Measurements from ENCODE around the gene ZNF407.

The ZNF407 gene

DNA sequence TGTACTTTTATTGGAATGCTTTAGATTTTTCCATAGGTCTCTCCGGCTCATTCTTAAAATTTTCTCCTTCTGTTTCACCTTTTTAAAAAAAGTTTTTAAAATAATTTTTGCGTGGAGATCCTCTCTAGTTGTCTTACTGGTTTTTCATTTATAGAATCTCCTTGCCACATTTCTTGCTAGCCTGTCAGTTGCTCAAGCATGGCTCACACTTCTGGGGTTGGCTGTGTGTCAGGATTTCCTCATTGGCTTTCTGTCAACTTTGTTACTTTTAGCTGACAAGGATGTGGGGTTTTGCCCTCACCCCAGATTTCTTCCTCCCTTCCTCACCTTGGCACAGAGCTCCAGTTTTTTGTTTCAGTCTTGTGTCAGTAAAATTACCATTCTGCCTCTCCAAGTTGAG, 124.6 kb downstream of the ZNF407 start:
- no peak overlapping the region for H3K4me3 ChIP-seq (ENCODE audit: low read depth, low read length)
- H3K27me3 ChIP-seq (ENCODE audit: control insufficient read depth, insufficient read depth, low read length), result no peaks in the 10 kb centered on the region
- H3K79me2 ChIP-seq, result no peaks in the 10 kb centered on the region
- no peak overlapping the region for H3K27ac ChIP-seq
- H3K4me1 ChIP-seq, result peaks cover 2% of the 10 kb centered on the region
- H2AFZ ChIP-seq, result no peak overlapping the region
- TF ChIP-seq, protein P1, sequence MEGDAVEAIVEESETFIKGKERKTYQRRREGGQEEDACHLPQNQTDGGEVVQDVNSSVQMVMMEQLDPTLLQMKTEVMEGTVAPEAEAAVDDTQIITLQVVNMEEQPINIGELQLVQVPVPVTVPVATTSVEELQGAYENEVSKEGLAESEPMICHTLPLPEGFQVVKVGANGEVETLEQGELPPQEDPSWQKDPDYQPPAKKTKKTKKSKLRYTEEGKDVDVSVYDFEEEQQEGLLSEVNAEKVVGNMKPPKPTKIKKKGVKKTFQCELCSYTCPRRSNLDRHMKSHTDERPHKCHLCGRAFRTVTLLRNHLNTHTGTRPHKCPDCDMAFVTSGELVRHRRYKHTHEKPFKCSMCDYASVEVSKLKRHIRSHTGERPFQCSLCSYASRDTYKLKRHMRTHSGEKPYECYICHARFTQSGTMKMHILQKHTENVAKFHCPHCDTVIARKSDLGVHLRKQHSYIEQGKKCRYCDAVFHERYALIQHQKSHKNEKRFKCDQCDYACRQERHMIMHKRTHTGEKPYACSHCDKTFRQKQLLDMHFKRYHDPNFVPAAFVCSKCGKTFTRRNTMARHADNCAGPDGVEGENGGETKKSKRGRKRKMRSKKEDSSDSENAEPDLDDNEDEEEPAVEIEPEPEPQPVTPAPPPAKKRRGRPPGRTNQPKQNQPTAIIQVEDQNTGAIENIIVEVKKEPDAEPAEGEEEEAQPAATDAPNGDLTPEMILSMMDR (IDR thresholded peaks at IDR 0.05), result no peak
- no peak overlapping the region for H3K9ac ChIP-seq
- H3K36me3 ChIP-seq (ENCODE audit: control insufficient read depth, insufficient read depth, low read length), result no peaks in the 10 kb centered on the region
- no peak overlapping the region for H3K4me2 ChIP-seq (ENCODE audit: low read length)
- no peaks in the 10 kb centered on the region for H3K9me3 ChIP-seq (ENCODE audit: control insufficient read depth, low read length)

DNA sequence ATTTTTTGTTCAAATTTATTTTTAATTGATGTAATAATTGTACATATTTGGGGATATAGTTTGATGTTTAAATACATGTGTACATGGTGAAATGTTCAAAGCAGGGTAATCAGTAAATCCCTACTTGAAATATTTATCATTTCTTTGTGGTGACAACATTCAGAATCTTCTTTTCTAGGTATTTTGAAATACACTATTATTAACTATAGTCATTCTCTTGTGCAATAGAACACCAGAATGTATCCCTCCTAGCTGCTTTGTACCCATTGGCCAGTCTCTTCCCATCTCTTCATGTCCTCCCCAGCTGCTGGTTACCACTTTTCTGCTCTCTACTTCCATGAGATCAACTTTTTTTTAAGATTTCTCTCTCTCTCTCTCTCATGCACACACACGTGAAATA, 126.5 kb downstream of the ZNF407 start:
- Histone ChIP-seq H3K4me3 (ENCODE audit: low read depth, low read length) (no peak overlapping the region), H3K79me2 (no peaks in the 10 kb centered on the region), H2AFZ (no peak overlapping the region), H3K27me3 (ENCODE audit: control insufficient read depth, insufficient read depth, low read length) (no peaks in the 10 kb centered on the region), H3K4me2 (ENCODE audit: low read length) (no peak overlapping the region), H3K27ac (no peak overlapping the region), H3K36me3 (ENCODE audit: control insufficient read depth, insufficient read depth, low read length) (no peaks in the 10 kb centered on the region), H3K4me1 (peaks cover 2% of the 10 kb centered on the region), H3K9ac (no peak overlapping the region), H3K9me3 (ENCODE audit: control insufficient read depth, low read length) (no peaks in the 10 kb centered on the region)
- TF ChIP-seq, protein P1 (IDR thresholded peaks at IDR 0.05), result no peak

DNA sequence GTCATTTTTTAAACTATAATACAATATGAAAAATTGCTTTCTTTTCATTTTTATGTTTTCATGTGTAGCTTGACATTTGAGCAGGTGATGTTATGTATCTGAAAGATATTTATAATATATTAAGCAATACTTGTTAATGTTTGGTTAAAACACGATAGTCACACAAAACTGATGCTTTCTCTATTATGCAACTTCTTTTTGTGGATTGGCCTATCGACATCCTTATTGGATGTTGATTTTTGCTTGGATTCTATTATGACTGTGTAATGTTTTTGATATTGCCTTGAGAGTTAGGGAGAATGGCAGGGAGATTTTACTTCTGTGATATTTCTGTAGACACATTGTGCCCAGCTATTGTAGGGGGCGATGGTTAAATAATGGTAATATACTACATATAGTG, 128.0 kb downstream of the ZNF407 start:
- Histone ChIP-seq H3K79me2 (no peaks in the 10 kb centered on the region), H3K27ac (no peak overlapping the region), H3K4me2 (ENCODE audit: low read length) (no peak overlapping the region), H3K4me1 (peaks cover 2% of the 10 kb centered on the region), H3K9me3 (ENCODE audit: control insufficient read depth, low read length) (no peaks in the 10 kb centered on the region), H3K36me3 (ENCODE audit: control insufficient read depth, insufficient read depth, low read length) (no peaks in the 10 kb centered on the region), H3K9ac (no peak overlapping the region), H3K4me3 (ENCODE audit: low read depth, low read length) (no peak overlapping the region), H2AFZ (no peak overlapping the region), H3K27me3 (ENCODE audit: control insufficient read depth, insufficient read depth, low read length) (no peaks in the 10 kb centered on the region)
- TF ChIP-seq, protein P1 (IDR thresholded peaks at IDR 0.05), result no peak

DNA sequence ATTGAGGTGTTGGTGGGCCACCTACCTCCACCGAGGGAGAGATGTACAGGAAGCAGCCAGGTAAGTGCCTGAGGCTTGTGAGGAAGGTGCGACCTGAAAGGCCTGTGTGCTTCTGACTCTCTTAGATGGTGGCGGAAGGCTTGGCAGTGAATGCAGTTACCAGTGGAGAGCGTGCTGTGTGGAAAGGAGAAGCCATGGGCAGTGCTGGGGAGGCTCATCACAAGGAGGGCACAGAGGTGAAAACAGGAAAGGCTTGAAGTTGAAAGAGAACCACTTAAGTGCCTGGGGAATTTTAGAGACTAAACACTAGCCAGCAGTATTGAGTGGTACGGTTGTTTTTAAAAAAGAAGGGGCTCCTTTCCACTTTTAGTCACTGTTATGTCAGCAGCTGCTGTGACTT, 130.9 kb downstream of the ZNF407 start:
- no peak overlapping the region for H3K9ac ChIP-seq
- no peak overlapping the region for H3K4me2 ChIP-seq (ENCODE audit: low read length)
- TF ChIP-seq, protein P1 (IDR thresholded peaks at IDR 0.05), result no peak
- H3K27ac ChIP-seq, result no peak overlapping the region
- no peaks in the 10 kb centered on the region for H3K36me3 ChIP-seq (ENCODE audit: control insufficient read depth, insufficient read depth, low read length)
- H2AFZ ChIP-seq, result no peak overlapping the region
- H3K4me1 ChIP-seq, result peaks cover 5% of the 10 kb centered on the region
- no peaks in the 10 kb centered on the region for H3K27me3 ChIP-seq (ENCODE audit: control insufficient read depth, insufficient read depth, low read length)
- H3K4me3 ChIP-seq (ENCODE audit: low read depth, low read length), result no peak overlapping the region
- H3K79me2 ChIP-seq, result peaks cover 2% of the 10 kb centered on the region
- H3K9me3 ChIP-seq (ENCODE audit: control insufficient read depth, low read length), result no peaks in the 10 kb centered on the region

DNA sequence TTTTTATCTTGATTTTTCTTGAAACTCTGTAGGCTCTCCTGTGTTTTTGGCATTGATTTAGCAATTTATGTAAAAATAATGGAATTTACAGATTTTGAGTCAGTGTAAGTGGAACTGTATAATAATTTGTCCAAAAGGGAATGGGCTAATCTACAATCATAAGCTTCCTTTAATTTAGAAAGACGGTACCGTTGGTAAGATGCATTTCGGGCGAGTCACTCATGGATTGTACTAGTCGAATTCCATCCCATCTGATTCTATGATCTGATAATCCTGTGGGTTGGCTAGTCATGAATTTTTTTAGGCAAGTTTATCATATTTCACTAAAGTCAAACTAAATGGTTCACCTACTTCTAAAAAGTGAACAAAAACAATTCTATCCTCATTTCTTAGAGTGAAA, 133.4 kb downstream of the ZNF407 start:
- H3K4me2 ChIP-seq (ENCODE audit: low read length), result no peak overlapping the region
- H3K9ac ChIP-seq, result no peak overlapping the region
- H3K4me1 ChIP-seq, result peaks cover 5% of the 10 kb centered on the region
- H3K9me3 ChIP-seq (ENCODE audit: control insufficient read depth, low read length), result no peaks in the 10 kb centered on the region
- no peak overlapping the region for H2AFZ ChIP-seq
- H3K36me3 ChIP-seq (ENCODE audit: control insufficient read depth, insufficient read depth, low read length), result no peaks in the 10 kb centered on the region
- no peaks in the 10 kb centered on the region for H3K27me3 ChIP-seq (ENCODE audit: control insufficient read depth, insufficient read depth, low read length)
- H3K27ac ChIP-seq, result no peak overlapping the region
- TF ChIP-seq, protein P1 (IDR thresholded peaks at IDR 0.05), result no peak
- H3K79me2 ChIP-seq, result peaks cover 2% of the 10 kb centered on the region
- no peak overlapping the region for H3K4me3 ChIP-seq (ENCODE audit: low read depth, low read length)

Data from parathyroid adenoma (tissue), 2 donors.